ENCODE measurements around the gene FGR.

FGR gene

GRCh38 chr1:27662707-27663393 lies 27.9 kb upstream of the FGR start:
- Histone ChIP-seq H3K4me3 (no peak overlapping the region), H3K9ac (ENCODE audit: insufficient read length) (no peak overlapping the region)
- TF ChIP-seq EZH2 (IDR thresholded peaks at IDR 0.05) (no peak), FOXP2 (optimal IDR thresholded peaks at IDR 0.05; ENCODE audit: control extremely low read depth, extremely low read length, insufficient read depth) (no peak), POLR2AphosphoS5 (IDR thresholded peaks at IDR 0.05; ENCODE audit: borderline replicate concordance, low read depth, low read length) (no peak)

GRCh38 chr1:27662261-27662660 lies 27.3 kb upstream of the FGR start:
- Histone ChIP-seq H3K27ac (no peak overlapping the region), H3K4me3 (no peak overlapping the region), H3K9me3 (ENCODE audit: low read depth, low read length) (no peaks in the 10 kb centered on the region), H3K36me3 (ENCODE audit: insufficient read depth, low read length) (no peaks in the 10 kb centered on the region), H3K9ac (ENCODE audit: insufficient read length) (no peak overlapping the region)
- TF ChIP-seq POLR2AphosphoS5 (IDR thresholded peaks at IDR 0.05; ENCODE audit: borderline replicate concordance, low read depth, low read length) (no peak), EZH2 (IDR thresholded peaks at IDR 0.05) (no peak), FOXP2 (optimal IDR thresholded peaks at IDR 0.05; ENCODE audit: control extremely low read depth, extremely low read length, insufficient read depth) (no peak)
- DNase-seq (ENCODE audit: low read depth, low spot score): no peak

More at GRCh38 chr1:27662707-27663393, 27.9 kb upstream of the FGR start:
- H3K27ac ChIP-seq: no peak overlapping the region
- DNase-seq (ENCODE audit: low read depth, low spot score): peak; percentile 66
- no peaks in the 10 kb centered on the region for H3K36me3 ChIP-seq (ENCODE audit: insufficient read depth, low read length)
- no peaks in the 10 kb centered on the region for H3K9me3 ChIP-seq (ENCODE audit: low read depth, low read length)

GRCh38 chr1:27661412-27662075 lies 26.6 kb upstream of the FGR start:
- Histone ChIP-seq H3K27ac (no peak overlapping the region), H3K9me3 (ENCODE audit: low read depth, low read length) (no peaks in the 10 kb centered on the region), H3K4me3 (no peak overlapping the region), H3K36me3 (ENCODE audit: insufficient read depth, low read length) (no peaks in the 10 kb centered on the region), H3K9ac (ENCODE audit: insufficient read length) (no peak overlapping the region)
- DNase-seq (ENCODE audit: low read depth, low spot score): no peak
- TF ChIP-seq EZH2 (IDR thresholded peaks at IDR 0.05): no peak
- no peak for TF ChIP-seq POLR2AphosphoS5 (IDR thresholded peaks at IDR 0.05; ENCODE audit: borderline replicate concordance, low read depth, low read length)
- no peak for TF ChIP-seq FOXP2 (optimal IDR thresholded peaks at IDR 0.05; ENCODE audit: control extremely low read depth, extremely low read length, insufficient read depth)

- no peak overlapping the region for H3K27ac ChIP-seq
- no peaks in the 10 kb centered on the region for H3K36me3 ChIP-seq (ENCODE audit: insufficient read depth, low read length)
- H3K9ac ChIP-seq (ENCODE audit: insufficient read length): no peak overlapping the region
- no peak overlapping the region for H3K4me3 ChIP-seq
- no peak for DNase-seq (ENCODE audit: low read depth, low spot score)
- no peak for TF ChIP-seq EZH2 (IDR thresholded peaks at IDR 0.05)
- no peak for TF ChIP-seq POLR2AphosphoS5 (IDR thresholded peaks at IDR 0.05; ENCODE audit: borderline replicate concordance, low read depth, low read length)
- TF ChIP-seq FOXP2 (optimal IDR thresholded peaks at IDR 0.05; ENCODE audit: control extremely low read depth, extremely low read length, insufficient read depth): no peak
- H3K9me3 ChIP-seq (ENCODE audit: low read depth, low read length): no peaks in the 10 kb centered on the region
Observed at GRCh38 chr1:27660300-27660835, 25.4 kb upstream of the FGR start.

GRCh38 chr1:27659497-27660299 lies 24.7 kb upstream of the FGR start:
- no peak for DNase-seq (ENCODE audit: low read depth, low spot score)
- no peaks in the 10 kb centered on the region for H3K36me3 ChIP-seq (ENCODE audit: insufficient read depth, low read length)
- no peak overlapping the region for H3K9ac ChIP-seq (ENCODE audit: insufficient read length)
- 0 out of 2 replicates have a peak overlapping the region, but pooled peaks have one; percentile 28 for H3K4me3 ChIP-seq
- no peak overlapping the region for H3K27ac ChIP-seq
- TF ChIP-seq FOXP2 (optimal IDR thresholded peaks at IDR 0.05; ENCODE audit: control extremely low read depth, extremely low read length, insufficient read depth) (no peak), POLR2AphosphoS5 (IDR thresholded peaks at IDR 0.05; ENCODE audit: borderline replicate concordance, low read depth, low read length) (no peak), EZH2 (IDR thresholded peaks at IDR 0.05) (no peak)
- no peaks in the 10 kb centered on the region for H3K9me3 ChIP-seq (ENCODE audit: low read depth, low read length)

GRCh38 chr1:27658951-27659496 lies 24.0 kb upstream of the FGR start:
- TF ChIP-seq POLR2AphosphoS5 (IDR thresholded peaks at IDR 0.05; ENCODE audit: borderline replicate concordance, low read depth, low read length): no peak
- no peak overlapping the region for H3K9ac ChIP-seq (ENCODE audit: insufficient read length)
- H3K27ac ChIP-seq: no peak overlapping the region
- H3K36me3 ChIP-seq (ENCODE audit: insufficient read depth, low read length): no peaks in the 10 kb centered on the region
- no peaks in the 10 kb centered on the region for H3K9me3 ChIP-seq (ENCODE audit: low read depth, low read length)
- DNase-seq (ENCODE audit: low read depth, low spot score): no peak
- H3K4me3 ChIP-seq: no peak overlapping the region

- no peak overlapping the region for H3K27ac ChIP-seq
Observed at GRCh38 chr1:27656157-27656893, 21.3 kb upstream of the FGR start.

More at GRCh38 chr1:27656157-27656893, 21.3 kb upstream of the FGR start:
- no peak overlapping the region for H3K9ac ChIP-seq (ENCODE audit: insufficient read length)
- DNase-seq (ENCODE audit: low read depth, low spot score): no peak
- H3K36me3 ChIP-seq (ENCODE audit: insufficient read depth, low read length): no peaks in the 10 kb centered on the region
- no peaks in the 10 kb centered on the region for H3K9me3 ChIP-seq (ENCODE audit: low read depth, low read length)
- no peak for TF ChIP-seq POLR2AphosphoS5 (IDR thresholded peaks at IDR 0.05; ENCODE audit: borderline replicate concordance, low read depth, low read length)
- no peak for TF ChIP-seq FOXP2 (optimal IDR thresholded peaks at IDR 0.05; ENCODE audit: control extremely low read depth, extremely low read length, insufficient read depth)
- no peak for TF ChIP-seq EZH2 (IDR thresholded peaks at IDR 0.05)
- no peak overlapping the region for H3K4me3 ChIP-seq
